ENCODE measurements around the gene EVA1A.

Gene EVA1A

GRCh38 chr2:75598589-75599155 is 37.9 kb upstream of the EVA1A start:
- no peak for TF ChIP-seq POLR2A (IDR thresholded peaks at IDR 0.05; ENCODE audit: low read depth, low read length)
- FAIRE-seq = no peak
- DNase-seq (ENCODE audit: insufficient read length, low spot score) = no peak

- TF ChIP-seq POLR2A (IDR thresholded peaks at IDR 0.05; ENCODE audit: low read depth, low read length) = no peak
- DNase-seq (ENCODE audit: insufficient read length, low spot score) (no peak), FAIRE-seq (no peak)
These were observed 37.2 kb upstream of the EVA1A start for GRCh38 chr2:75597949-75598348.

DNA sequence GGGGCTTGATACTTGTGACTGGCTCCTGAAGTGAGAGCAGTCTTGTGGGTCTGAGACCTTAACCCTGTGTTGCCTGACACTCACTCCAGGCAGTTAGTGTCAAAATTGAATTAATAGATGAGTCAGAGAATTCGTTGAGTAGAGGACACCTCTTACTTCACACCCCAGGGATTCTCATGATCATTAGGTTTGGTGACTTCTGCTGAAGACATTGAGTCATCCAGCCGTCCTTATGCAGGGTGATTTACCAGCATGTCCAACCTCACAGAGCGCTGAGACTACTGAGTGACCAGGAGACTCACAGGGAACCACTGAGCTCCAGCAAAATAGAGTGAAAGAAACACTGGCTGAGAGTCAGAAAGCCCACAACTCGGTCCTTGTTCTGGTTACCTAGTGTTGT is 36.0 kb upstream of the EVA1A start:
- no peak for FAIRE-seq
- DNase-seq (ENCODE audit: insufficient read length, low spot score) = no peak
- no peak for TF ChIP-seq POLR2A (IDR thresholded peaks at IDR 0.05; ENCODE audit: low read depth, low read length)

DNA sequence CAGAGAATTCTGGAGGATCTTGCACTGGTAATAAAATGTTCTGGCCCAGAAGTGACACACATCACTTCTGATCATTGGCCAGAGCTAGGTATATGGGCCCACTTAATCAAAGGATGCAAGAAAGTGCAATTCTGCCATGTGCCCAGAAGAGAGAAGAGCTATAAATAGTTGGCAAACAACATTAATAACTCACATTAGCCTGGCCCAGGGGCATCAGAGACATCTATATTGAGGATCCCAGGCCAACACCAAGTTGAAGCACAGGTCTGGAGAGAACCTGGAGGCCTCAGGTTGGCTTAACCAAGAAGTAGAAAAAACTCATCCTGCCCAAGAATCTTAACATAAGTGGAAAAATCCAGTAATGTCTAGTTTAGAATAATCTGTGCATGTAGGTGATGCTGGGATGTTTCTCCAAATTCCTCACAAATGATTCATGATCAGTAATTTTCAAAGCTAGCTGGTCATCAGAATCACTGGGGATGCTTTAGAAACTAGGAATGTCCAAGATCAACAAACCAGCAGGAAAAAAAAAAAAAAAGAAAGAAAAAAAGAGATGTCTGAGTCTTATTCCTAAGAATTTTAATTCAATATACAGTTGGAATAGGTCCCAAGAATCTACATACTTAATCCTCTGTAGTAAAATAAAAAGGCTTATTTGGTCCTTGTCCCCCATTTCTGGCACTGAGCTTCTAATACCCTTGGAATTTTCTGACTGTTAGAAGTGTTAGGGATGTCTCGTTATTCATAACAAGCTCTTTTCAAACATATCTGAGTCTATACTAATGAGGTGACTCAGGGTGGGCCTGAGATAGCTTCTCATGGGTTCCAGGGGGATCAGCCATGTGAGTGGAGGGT is 35.0 kb upstream of the EVA1A start:
- DNase-seq (ENCODE audit: insufficient read length, low spot score) (no peak), FAIRE-seq (peak; percentile 15)

DNA sequence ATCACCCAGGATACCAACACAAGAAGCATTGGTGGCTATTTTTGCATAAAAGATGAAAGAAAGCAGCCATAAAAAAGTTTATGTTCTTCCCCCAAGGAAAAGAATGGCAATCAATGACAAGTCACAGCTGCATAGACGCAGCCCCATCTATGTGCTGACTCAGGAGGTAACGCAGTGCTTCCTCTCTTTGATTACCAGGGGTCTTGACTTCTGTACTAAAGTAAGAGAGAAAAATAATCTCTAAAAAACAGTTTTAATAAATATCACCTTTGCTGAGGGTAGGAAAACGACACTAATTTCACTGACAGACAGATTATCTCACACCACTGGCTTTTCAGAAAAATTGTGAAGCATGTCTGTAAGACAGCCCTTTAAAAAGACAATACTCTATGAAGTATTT is 33.9 kb upstream of the EVA1A start:
- no peak for DNase-seq (ENCODE audit: insufficient read length, low spot score)
- FAIRE-seq = no peak
- TF ChIP-seq POLR2A (IDR thresholded peaks at IDR 0.05; ENCODE audit: low read depth, low read length) = no peak

More for the DNA sequence above, 35.0 kb upstream of the EVA1A start:
- no peak for TF ChIP-seq POLR2A (IDR thresholded peaks at IDR 0.05; ENCODE audit: low read depth, low read length)

- peak; percentile 43 for FAIRE-seq
- no peak for TF ChIP-seq POLR2A (IDR thresholded peaks at IDR 0.05; ENCODE audit: low read depth, low read length)
- no peak for DNase-seq (ENCODE audit: insufficient read length, low spot score)
These were observed 32.1 kb upstream of the EVA1A start for GRCh38 chr2:75592888-75593287.

- no peak for DNase-seq (ENCODE audit: insufficient read length, low spot score)
- no peak for TF ChIP-seq POLR2A (IDR thresholded peaks at IDR 0.05; ENCODE audit: low read depth, low read length)
- FAIRE-seq = peak; percentile 99
These were observed 31.3 kb upstream of the EVA1A start for GRCh38 chr2:75592030-75592429.

- no peak for DNase-seq (ENCODE audit: insufficient read length, low spot score)
- no peak for TF ChIP-seq POLR2A (IDR thresholded peaks at IDR 0.05; ENCODE audit: low read depth, low read length)
- FAIRE-seq = peak; percentile 80
These were observed 28.8 kb upstream of the EVA1A start for GRCh38 chr2:75589391-75590105.

GRCh38 chr2:75587954-75588587 is 27.3 kb upstream of the EVA1A start:
- DNase-seq (ENCODE audit: insufficient read length, low spot score) = peak; percentile 34
- FAIRE-seq = peak; percentile 98

GRCh38 chr2:75586971-75587370 is 26.2 kb upstream of the EVA1A start:
- no peak for TF ChIP-seq POLR2A (IDR thresholded peaks at IDR 0.05; ENCODE audit: low read depth, low read length)
- FAIRE-seq (no peak), DNase-seq (ENCODE audit: insufficient read length, low spot score) (no peak)

More at GRCh38 chr2:75587954-75588587, 27.3 kb upstream of the EVA1A start:
- no peak for TF ChIP-seq POLR2A (IDR thresholded peaks at IDR 0.05; ENCODE audit: low read depth, low read length)

DNA sequence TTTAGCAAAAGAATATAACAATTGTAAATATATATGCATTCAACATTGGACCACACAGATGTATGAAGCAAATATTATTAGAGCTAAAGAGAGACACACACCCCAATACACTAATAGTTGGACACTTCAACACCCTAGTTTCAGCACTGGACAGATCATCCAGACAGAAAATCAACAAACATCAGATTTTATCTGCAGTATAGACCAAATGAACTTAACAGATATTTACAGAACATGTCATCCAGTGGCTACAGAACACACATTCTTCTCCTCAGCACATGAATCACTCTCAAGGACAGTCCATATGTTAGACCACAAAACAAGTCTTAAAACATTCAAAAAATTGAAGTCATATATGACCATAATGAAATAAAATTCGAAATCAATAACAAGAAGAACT is 22.1 kb upstream of the EVA1A start:
- DNase-seq (ENCODE audit: insufficient read length, low spot score) = no peak
- no peak for TF ChIP-seq POLR2A (IDR thresholded peaks at IDR 0.05; ENCODE audit: low read depth, low read length)
- FAIRE-seq = no peak

GRCh38 chr2:75580606-75581005 is 19.9 kb upstream of the EVA1A start:
- no peak for DNase-seq (ENCODE audit: insufficient read length, low spot score)
- TF ChIP-seq POLR2A (IDR thresholded peaks at IDR 0.05; ENCODE audit: low read depth, low read length) = no peak
- no peak for FAIRE-seq

GRCh38 chr2:75580156-75580555 is 19.4 kb upstream of the EVA1A start:
- FAIRE-seq (no peak), DNase-seq (ENCODE audit: insufficient read length, low spot score) (no peak)
- no peak for TF ChIP-seq POLR2A (IDR thresholded peaks at IDR 0.05; ENCODE audit: low read depth, low read length)

DNA sequence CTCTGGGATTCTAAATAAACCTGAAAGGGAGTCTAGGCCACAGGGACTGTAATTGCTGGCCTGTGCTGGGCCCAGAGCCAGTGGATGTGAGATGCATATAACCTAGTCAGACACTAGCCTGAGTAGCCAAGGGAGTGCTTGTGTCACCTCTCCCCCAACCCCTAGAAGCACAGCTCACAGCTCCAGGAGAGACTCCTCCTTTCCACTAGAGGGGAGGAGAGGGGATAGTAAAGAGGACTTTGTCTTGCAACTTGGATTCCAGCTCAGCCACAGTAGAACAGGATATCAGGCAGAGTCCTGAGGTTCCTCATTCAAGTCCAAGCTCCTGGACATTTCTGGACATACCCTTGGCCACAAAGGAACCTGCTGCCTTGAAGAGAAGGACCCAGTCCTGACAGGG is 18.4 kb upstream of the EVA1A start:
- TF ChIP-seq POLR2A (IDR thresholded peaks at IDR 0.05; ENCODE audit: low read depth, low read length) = no peak
- FAIRE-seq (no peak), DNase-seq (ENCODE audit: insufficient read length, low spot score) (no peak)
